B cell (primary cell): ENCODE data around the gene PTPRN2. TPM values are rescaled to one million over a fixed set of nuclear protein-coding genes. Genes with fewer than 3 reads are reported as not detected.

ENCODE experiments used
- ATAC-seq: fragments of 200-7000 bp; cut with Tn5 transposase; one replicate; pipeline ENCODE4 v1.10.0; 2021; ENCODE audit warnings: low read depth, mild to moderate bottlenecking, moderate number of reproducible peaks, moderate library complexity
- CTCF ChIA-PET: fragments of 350-600 bp; sonication (Branson Sonifier 250); formaldehyde crosslinking; loops from one replicate; lab custom pipeline; 2021; ENCODE audit warnings: antibody characterized with exemption, inconsistent platforms; lab: Charles Lee
- POLR2A ChIA-PET: fragments of 350-600 bp; sonication (Branson Sonifier 250); formaldehyde crosslinking; loops from one replicate; lab custom pipeline; 2021; ENCODE audit warnings: antibody characterized with exemption; lab: Charles Lee
- DNase-seq: peaks from one replicate; pipeline ENCODE4 v3.0.0; 2013
- H2AFZ ChIP-seq: 2 replicates; pipeline ENCODE4 v1.6.1; 2012; ENCODE audit warnings: mild to moderate bottlenecking, low read depth, low read length; ENCODE audit not compliant: insufficient read depth, poor library complexity, severe bottlenecking
- H3K27ac ChIP-seq, 2 donors: 1 replicate in 1 of 2; 2 replicates in 1 of 2; pipeline ENCODE4 v1.5.1; 2012 to 2013; ENCODE audit warnings: low read length in 2 of 2, mild to moderate bottlenecking in 2 of 2, moderate library complexity in 1 of 2
- H3K27me3 ChIP-seq, 4 experiments: fragments of 200-600 bp in 1 of 4; sonication (generic) in 1 of 4; replicated peaks in 1 of 4; 1 replicate in 2 of 4; 2 replicates in 2 of 4; pipeline versions ENCODE4 v1.6.1 to v1.7.0; 2013 to 2016; ENCODE audit warnings: low read length in 3 of 4, mild to moderate bottlenecking in 2 of 4, mixed read lengths in 1 of 4, moderate library complexity in 1 of 4; ENCODE audit not compliant: insufficient read depth in 4 of 4, control insufficient read depth in 3 of 4; ENCODE audit errors: control extremely low read depth in 1 of 4
- H3K36me3 ChIP-seq, 2 experiments: replicated peaks in 1 of 2; 1 replicate in 1 of 2; 2 replicates in 1 of 2; pipeline versions ENCODE4 v1.6.1 to v1.7.1; 2013; ENCODE audit warnings: low read length in 1 of 2; ENCODE audit not compliant: insufficient read depth in 2 of 2, control insufficient read depth in 1 of 2; ENCODE audit errors: control extremely low read depth in 1 of 2, extremely low read depth in 1 of 2
- H3K4me1 ChIP-seq, 2 donors: fragments of 200-600 bp in 1 of 2; sonication (generic) in 1 of 2; 1 replicate in 1 of 2; 2 replicates in 1 of 2; pipeline versions ENCODE4 v1.5.1 to v1.6.1; 2013 to 2017; ENCODE audit warnings: low read length in 2 of 2; ENCODE audit not compliant: control insufficient read depth in 2 of 2, insufficient read depth in 2 of 2
- H3K4me2 ChIP-seq: replicated peaks from 2 replicates; pipeline ENCODE3; 2012; ENCODE audit warnings: mild to moderate bottlenecking, low read depth, low read length; ENCODE audit not compliant: poor library complexity, severe bottlenecking
- H3K4me3 ChIP-seq, 5 experiments: fragments of 200-600 bp in 1 of 5; sonication (generic) in 1 of 5; 1 replicate in 3 of 5; 2 replicates in 2 of 5; pipeline versions ENCODE4 v1.5.1 to v1.7.0; 2011 to 2016; ENCODE audit warnings: low read length in 4 of 5, mild to moderate bottlenecking in 4 of 5, low read depth in 2 of 5, control low read depth in 1 of 5, moderate library complexity in 1 of 5; ENCODE audit not compliant: insufficient read depth in 1 of 5; ENCODE audit errors: control extremely low read depth in 1 of 5, extremely low read depth in 1 of 5
- H3K79me2 ChIP-seq: fragments of 200-600 bp; sonication (generic); one replicate; pipeline ENCODE4 v1.6.0; 2016; ENCODE audit warnings: low read length; ENCODE audit not compliant: control insufficient read depth, insufficient read depth
- H3K9ac ChIP-seq: fragments of 200-600 bp; sonication (generic); 2 replicates; pipeline ENCODE4 v1.6.1; 2017; ENCODE audit warnings: mild to moderate bottlenecking, low read length, moderate library complexity
- H3K9me3 ChIP-seq, 3 donors: one replicate each; pipeline versions ENCODE4 v1.6.1 to v1.7.1; 2013; ENCODE audit warnings: low read length in 2 of 3; ENCODE audit not compliant: control insufficient read depth in 2 of 3, insufficient read depth in 1 of 3; ENCODE audit errors: control extremely low read depth in 1 of 3
- H4K20me1 ChIP-seq: 2 replicates; pipeline ENCODE4 v1.6.0; 2012; ENCODE audit warnings: mild to moderate bottlenecking, low read length; ENCODE audit not compliant: insufficient read depth, control insufficient read depth, poor library complexity, severe bottlenecking
- H3K27ac Mint-ChIP-seq: one replicate; pipeline ENCODE4 v1.8.0; 2021; ENCODE audit warnings: mixed read lengths
- H3K27me3 Mint-ChIP-seq: one replicate; pipeline ENCODE4 v1.8.0; 2021; ENCODE audit warnings: mixed read lengths
- H3K4me1 Mint-ChIP-seq: one replicate; pipeline ENCODE4 v1.8.0; 2021; ENCODE audit warnings: mixed read lengths
- H3K4me3 Mint-ChIP-seq: one replicate; pipeline ENCODE4 v1.8.0; 2021; ENCODE audit warnings: mixed read lengths
- H3K9me3 Mint-ChIP-seq: one replicate; pipeline ENCODE4 v1.8.0; 2022; ENCODE audit warnings: mixed read lengths; ENCODE audit not compliant: insufficient read depth
- EZH2 ChIP-seq: IDR thresholded peaks from 2 replicates; pipeline ENCODE4 v1.6.1; 2012; ENCODE audit warnings: borderline replicate concordance, low read depth, mild to moderate bottlenecking, moderate library complexity, low read length; ENCODE audit not compliant: insufficient read depth, poor library complexity, severe bottlenecking
- WGBS: methylation state at CpG from one replicate; pipeline ENCODE4 v1.1.5; 2013; ENCODE audit warnings: missing lambda C conversion rate; ENCODE audit not compliant: insufficient coverage; 5-methylcytosine and 5-hydroxymethylcytosine counted together
- intact Hi-C: fragments of 100-400 bp; cut with micrococcal nuclease; formaldehyde crosslinking; loops from one replicate; pipeline ENCODE4 v1.10.0; 2022
- polyA plus RNA-seq: library from polyadenylated mRNA; depleted of rRNA; stranded (reverse); fragments of >200 nt; gene quantifications from 2 replicates; pipeline ENCODE4 v1.2.3, GENCODE V29; 2012
- total RNA-seq, 2 donors: library from RNA; stranded (reverse); fragments of 120-200 nt in 1 of 2; gene quantifications; 1 replicate in 1 of 2; 2 replicates in 1 of 2; pipeline versions ENCODE4 v1.2.3 to v1.2.4, GENCODE V29; 2013 to 2022
- TF ChIP-seq, protein P1 (sequence below): fragments of 200-600 bp; IDR thresholded peaks from one replicate; pipeline ENCODE4 v1.8.0; 2022; ENCODE audit warnings: antibody characterized with exemption, mild to moderate bottlenecking

Gene PTPRN2
- total and polyA plus RNA-seq, 2 donors (not counting 1 experiment from before 2014, with no cell fraction given) = 2.0 to 5.0 TPM

GRCh38 chr7:158555034-158555520 is 32.5 kb downstream of the PTPRN2 start:
- intact Hi-C loops = no loop called here
- TF ChIP-seq, protein P1, sequence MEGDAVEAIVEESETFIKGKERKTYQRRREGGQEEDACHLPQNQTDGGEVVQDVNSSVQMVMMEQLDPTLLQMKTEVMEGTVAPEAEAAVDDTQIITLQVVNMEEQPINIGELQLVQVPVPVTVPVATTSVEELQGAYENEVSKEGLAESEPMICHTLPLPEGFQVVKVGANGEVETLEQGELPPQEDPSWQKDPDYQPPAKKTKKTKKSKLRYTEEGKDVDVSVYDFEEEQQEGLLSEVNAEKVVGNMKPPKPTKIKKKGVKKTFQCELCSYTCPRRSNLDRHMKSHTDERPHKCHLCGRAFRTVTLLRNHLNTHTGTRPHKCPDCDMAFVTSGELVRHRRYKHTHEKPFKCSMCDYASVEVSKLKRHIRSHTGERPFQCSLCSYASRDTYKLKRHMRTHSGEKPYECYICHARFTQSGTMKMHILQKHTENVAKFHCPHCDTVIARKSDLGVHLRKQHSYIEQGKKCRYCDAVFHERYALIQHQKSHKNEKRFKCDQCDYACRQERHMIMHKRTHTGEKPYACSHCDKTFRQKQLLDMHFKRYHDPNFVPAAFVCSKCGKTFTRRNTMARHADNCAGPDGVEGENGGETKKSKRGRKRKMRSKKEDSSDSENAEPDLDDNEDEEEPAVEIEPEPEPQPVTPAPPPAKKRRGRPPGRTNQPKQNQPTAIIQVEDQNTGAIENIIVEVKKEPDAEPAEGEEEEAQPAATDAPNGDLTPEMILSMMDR = no peak
- no peak for TF ChIP-seq EZH2
- no peak overlapping the region for H3K27ac ChIP-seq
- no peaks in the 10 kb centered on the region for H3K4me1 ChIP-seq
- H3K27me3 ChIP-seq = peaks cover 0 to 4% (median 0%) of the 10 kb centered on the region in 4 experiments
- Mint-ChIP-seq H3K9me3 (no peaks in the 10 kb centered on the region), H3K4me1 (no peaks in the 10 kb centered on the region), H3K4me3 (no peak overlapping the region), H3K27me3 (peaks cover 8% of the 10 kb centered on the region), H3K27ac (no peak overlapping the region)
- H3K9ac ChIP-seq = no peak overlapping the region
- no peak overlapping the region for H3K4me2 ChIP-seq
- no peaks in the 10 kb centered on the region for H3K79me2 ChIP-seq
- H3K36me3 ChIP-seq = no peaks in the 10 kb centered on the region
- 93% methylated on average over 16 of the region's 18 CpGs for WGBS
- DNase-seq (no peak), ATAC-seq (no peak)
- POLR2A ChIA-PET = no interaction called here
- CTCF ChIA-PET = no interaction called here
- H3K9me3 ChIP-seq = peaks cover 0 to 9% (median 0%) of the 10 kb centered on the region in 3 donors
- H4K20me1 ChIP-seq = no peaks in the 10 kb centered on the region
- H3K4me3 ChIP-seq = no peak overlapping the region
- H2AFZ ChIP-seq = no peak overlapping the region

- Mint-ChIP-seq H3K27ac (no peak overlapping the region), H3K27me3 (peaks cover 11% of the 10 kb centered on the region), H3K4me3 (no peak overlapping the region), H3K4me1 (no peaks in the 10 kb centered on the region), H3K9me3 (no peaks in the 10 kb centered on the region)
- Histone ChIP-seq H3K4me2 (no peak overlapping the region), H3K4me1 (no peaks in the 10 kb centered on the region), H3K36me3 (no peaks in the 10 kb centered on the region), H3K4me3 (no peak overlapping the region), H3K27ac (no peak overlapping the region), H3K79me2 (no peaks in the 10 kb centered on the region), H3K27me3 (peaks cover 0 to 4% (median 0%) of the 10 kb centered on the region in 4 experiments), H2AFZ (no peak overlapping the region), H3K9me3 (peaks cover 0 to 9% (median 0%) of the 10 kb centered on the region in 3 donors), H4K20me1 (no peaks in the 10 kb centered on the region), H3K9ac (no peak overlapping the region)
- POLR2A ChIA-PET = no interaction called here
- no peak for ATAC-seq
- WGBS = 89% methylated on average over 9 of the region's 12 CpGs
- CTCF ChIA-PET = no interaction called here
- no peak for DNase-seq
- no peak for TF ChIP-seq EZH2
- TF ChIP-seq, protein P1 = no peak
- intact Hi-C loops = no loop called here
Measured at GRCh38 chr7:158550886-158551452, 36.7 kb downstream of the PTPRN2 start.
